Measurements from ENCODE around the gene SUPT3H. TPM values are rescaled to one million over a fixed set of nuclear protein-coding genes. Genes with fewer than 3 reads are reported as not detected.

Gene SUPT3H
- polyA plus RNA-seq, 3 donors = 2.4 to 3.5 (median 2.5) TPM

DNA sequence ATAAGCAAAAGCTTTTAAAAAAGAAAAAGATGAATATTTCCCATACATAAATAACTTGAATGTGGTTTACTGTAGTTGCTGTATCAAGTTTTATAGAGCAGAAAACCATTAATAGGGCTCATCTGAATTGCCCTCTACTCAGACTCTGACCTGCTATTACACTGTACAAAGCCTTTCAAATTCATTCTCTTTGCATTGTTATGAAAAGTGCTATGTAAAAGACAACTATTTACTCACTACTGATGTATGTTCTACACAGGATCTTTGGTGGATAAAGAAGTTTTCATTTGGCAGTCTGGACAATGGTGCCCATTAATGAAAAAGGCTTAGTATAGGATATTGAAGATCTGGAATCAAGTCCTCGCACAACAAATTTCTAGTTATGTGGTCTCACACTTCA, 248.7 kb downstream of the SUPT3H start:
- Mint-ChIP-seq H3K27me3 (ENCODE audit: low read depth in 3 of 3) (peaks cover 0 to 2% (median 0%) of the 10 kb centered on the region in 3 donors), H3K9me3 (no peaks in the 10 kb centered on the region), H3K36me3 (no peaks in the 10 kb centered on the region), H3K4me3 (no peak overlapping the region), H3K4me1 (peaks cover 6% of the 10 kb centered on the region), H3K27ac (no peak overlapping the region)
- Histone ChIP-seq H4K20me1 (ENCODE audit: insufficient read depth, low read length) (no peaks in the 10 kb centered on the region), H3K9me3 (replicated peaks in 1 of 2; ENCODE audit: control insufficient read depth in 1 of 2, insufficient read depth in 1 of 2, low read length in 2 of 2) (no peaks in the 10 kb centered on the region), H3K4me3 (replicated peaks in 1 of 3; ENCODE audit: low read depth in 2 of 3, low read length in 3 of 3) (no peak overlapping the region), H3K27me3 (ENCODE audit: control insufficient read depth in 2 of 2, insufficient read depth in 2 of 2, low read length in 2 of 2) (no peaks in the 10 kb centered on the region), H3K9ac (ENCODE audit: insufficient read depth, low read length, poor library complexity, severe bottlenecking) (no peak overlapping the region), H3K79me2 (ENCODE audit: insufficient read depth, low read length) (no peaks in the 10 kb centered on the region), H3K27ac (ENCODE audit: low read depth in 1 of 2, low read length in 2 of 2) (no peak overlapping the region), H3K36me3 (replicated peaks in 1 of 2; ENCODE audit: control insufficient read depth in 1 of 2, insufficient read depth in 2 of 2, low read length in 2 of 2) (no peaks in the 10 kb centered on the region), H3K4me2 (replicated peaks; ENCODE audit: extremely low read depth, low read length, poor library complexity, severe bottlenecking) (no peak overlapping the region), H3K4me1 (ENCODE audit: control insufficient read depth in 1 of 2, insufficient read depth in 2 of 2, low read length in 2 of 2) (no peaks in the 10 kb centered on the region), H2AFZ (ENCODE audit: insufficient read depth, low read depth, low read length, poor library complexity, severe bottlenecking) (no peak overlapping the region)
- TF ChIP-seq, protein P1, sequence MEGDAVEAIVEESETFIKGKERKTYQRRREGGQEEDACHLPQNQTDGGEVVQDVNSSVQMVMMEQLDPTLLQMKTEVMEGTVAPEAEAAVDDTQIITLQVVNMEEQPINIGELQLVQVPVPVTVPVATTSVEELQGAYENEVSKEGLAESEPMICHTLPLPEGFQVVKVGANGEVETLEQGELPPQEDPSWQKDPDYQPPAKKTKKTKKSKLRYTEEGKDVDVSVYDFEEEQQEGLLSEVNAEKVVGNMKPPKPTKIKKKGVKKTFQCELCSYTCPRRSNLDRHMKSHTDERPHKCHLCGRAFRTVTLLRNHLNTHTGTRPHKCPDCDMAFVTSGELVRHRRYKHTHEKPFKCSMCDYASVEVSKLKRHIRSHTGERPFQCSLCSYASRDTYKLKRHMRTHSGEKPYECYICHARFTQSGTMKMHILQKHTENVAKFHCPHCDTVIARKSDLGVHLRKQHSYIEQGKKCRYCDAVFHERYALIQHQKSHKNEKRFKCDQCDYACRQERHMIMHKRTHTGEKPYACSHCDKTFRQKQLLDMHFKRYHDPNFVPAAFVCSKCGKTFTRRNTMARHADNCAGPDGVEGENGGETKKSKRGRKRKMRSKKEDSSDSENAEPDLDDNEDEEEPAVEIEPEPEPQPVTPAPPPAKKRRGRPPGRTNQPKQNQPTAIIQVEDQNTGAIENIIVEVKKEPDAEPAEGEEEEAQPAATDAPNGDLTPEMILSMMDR (IDR thresholded peaks at IDR 0.05) = no peak
- intact Hi-C loops (cut with micrococcal nuclease) = no loop called here
- no CpG with 5 or more reads among the region's 1 CpG for WGBS (ENCODE audit: insufficient coverage)
- DNase-seq = no peak

DNA sequence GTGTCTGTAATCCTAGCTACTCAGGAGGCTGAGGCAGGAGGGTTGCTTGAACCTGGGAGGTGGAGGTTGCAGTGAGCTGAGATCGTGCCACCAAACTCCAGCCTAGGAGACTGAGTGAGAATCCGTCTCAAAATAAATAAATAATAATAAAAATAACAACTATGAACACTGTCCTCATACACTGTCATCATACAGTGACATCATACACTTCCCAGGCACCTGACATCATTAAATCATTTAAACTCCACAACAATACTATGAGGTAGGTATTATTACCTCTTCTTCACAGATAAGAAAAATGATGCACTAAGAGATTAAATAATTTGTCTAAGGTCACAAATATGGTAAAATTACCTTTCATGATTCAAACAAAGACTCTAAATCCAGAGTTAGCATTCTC, 250.5 kb downstream of the SUPT3H start:
- Mint-ChIP-seq H3K4me3 (no peak overlapping the region), H3K36me3 (no peaks in the 10 kb centered on the region), H3K27me3 (ENCODE audit: low read depth in 3 of 3) (peaks cover 0 to 2% (median 0%) of the 10 kb centered on the region in 3 donors), H3K9me3 (no peaks in the 10 kb centered on the region), H3K27ac (no peak overlapping the region), H3K4me1 (peaks cover under 1% of the 10 kb centered on the region)
- no peaks in the 10 kb centered on the region for H4K20me1 ChIP-seq (ENCODE audit: insufficient read depth, low read length)
- no peaks in the 10 kb centered on the region for H3K79me2 ChIP-seq (ENCODE audit: insufficient read depth, low read length)
- H3K27me3 ChIP-seq (ENCODE audit: control insufficient read depth in 2 of 2, insufficient read depth in 2 of 2, low read length in 2 of 2) = no peaks in the 10 kb centered on the region
- H3K4me1 ChIP-seq (ENCODE audit: control insufficient read depth in 1 of 2, insufficient read depth in 2 of 2, low read length in 2 of 2) = no peaks in the 10 kb centered on the region
- H3K9me3 ChIP-seq (replicated peaks in 1 of 2; ENCODE audit: control insufficient read depth in 1 of 2, insufficient read depth in 1 of 2, low read length in 2 of 2) = no peaks in the 10 kb centered on the region
- no peak for DNase-seq
- H3K4me2 ChIP-seq (replicated peaks; ENCODE audit: extremely low read depth, low read length, poor library complexity, severe bottlenecking) = no peak overlapping the region
- H3K27ac ChIP-seq (ENCODE audit: low read depth in 1 of 2, low read length in 2 of 2) = no peak overlapping the region
- no peak overlapping the region for H3K4me3 ChIP-seq (replicated peaks in 1 of 3; ENCODE audit: low read depth in 2 of 3, low read length in 3 of 3)
- H3K36me3 ChIP-seq (replicated peaks in 1 of 2; ENCODE audit: control insufficient read depth in 1 of 2, insufficient read depth in 2 of 2, low read length in 2 of 2) = no peaks in the 10 kb centered on the region
- no peak overlapping the region for H2AFZ ChIP-seq (ENCODE audit: insufficient read depth, low read depth, low read length, poor library complexity, severe bottlenecking)
- intact Hi-C loops (cut with micrococcal nuclease) = no loop called here
- TF ChIP-seq, protein P1 (IDR thresholded peaks at IDR 0.05) = no peak
- no CpG with 5 or more reads among the region's 2 CpGs for WGBS (ENCODE audit: insufficient coverage)
- H3K9ac ChIP-seq (ENCODE audit: insufficient read depth, low read length, poor library complexity, severe bottlenecking) = no peak overlapping the region
